GM21390 (cell line): ENCODE measurements around the gene SHISA6.

Experiments
- ATAC-seq: cut with Tn5 transposase; IDR thresholded peaks from one replicate; pipeline ENCODE4 v1.9.1; 2021; ENCODE audit not compliant: unreplicated experiment

Gene SHISA6

DNA sequence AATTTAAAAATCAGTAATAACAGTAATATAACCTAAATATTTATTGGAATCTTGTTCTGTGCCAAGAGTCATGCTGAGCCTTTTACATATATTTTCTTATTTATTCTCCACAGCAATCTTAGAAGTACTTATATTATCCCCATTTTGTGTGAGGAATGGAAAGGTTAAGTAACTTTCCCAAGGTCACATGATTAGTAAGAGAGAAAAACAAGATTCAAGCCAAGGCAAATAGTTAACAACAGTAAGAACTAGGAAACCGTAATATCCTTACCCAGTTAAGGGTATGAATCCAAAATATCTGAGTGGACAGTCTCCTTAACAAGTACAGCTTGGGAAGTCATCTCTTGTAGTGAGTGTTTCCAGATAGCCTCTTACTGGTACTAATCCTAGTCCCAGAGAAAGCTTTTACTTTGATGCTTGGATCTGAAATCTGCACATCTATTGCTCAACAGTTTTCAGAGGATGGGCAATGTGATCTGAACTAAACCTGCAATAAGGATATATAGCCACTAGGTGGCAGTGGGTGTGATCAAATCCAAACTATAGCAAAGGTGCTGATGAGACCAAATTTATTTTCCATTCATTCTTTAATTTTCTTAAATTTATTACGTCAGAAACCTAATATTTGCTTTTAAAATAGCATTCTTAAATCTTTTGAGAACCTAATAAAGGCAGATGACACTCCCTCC is 23.3 kb downstream of the SHISA6 start:
- ATAC-seq = no peak

GRCh38 chr17:11267999-11268575 is 27.1 kb downstream of the SHISA6 start:
- no peak for ATAC-seq

GRCh38 chr17:11269210-11269609 is 28.2 kb downstream of the SHISA6 start:
- ATAC-seq = no peak

DNA sequence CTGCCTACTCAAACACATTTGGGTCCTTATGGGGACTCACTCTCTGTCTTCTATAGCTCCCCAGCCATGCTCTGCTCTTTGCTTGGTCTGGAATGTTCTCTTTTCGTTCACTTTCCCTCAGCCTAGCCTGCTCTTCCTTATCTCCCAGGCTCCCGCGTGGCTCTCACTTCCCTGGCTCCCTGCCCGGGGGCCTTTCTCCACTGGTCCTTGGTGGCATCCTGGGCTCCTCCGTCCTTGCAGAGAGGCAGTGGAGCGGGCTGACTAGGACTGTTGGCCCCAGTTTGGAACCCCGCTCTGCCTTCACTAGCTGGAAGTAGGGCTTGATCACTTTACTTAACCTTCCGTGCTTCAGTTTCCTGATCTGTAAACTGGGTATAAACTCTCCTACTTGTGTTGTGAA is 31.2 kb downstream of the SHISA6 start:
- ATAC-seq = no peak

DNA sequence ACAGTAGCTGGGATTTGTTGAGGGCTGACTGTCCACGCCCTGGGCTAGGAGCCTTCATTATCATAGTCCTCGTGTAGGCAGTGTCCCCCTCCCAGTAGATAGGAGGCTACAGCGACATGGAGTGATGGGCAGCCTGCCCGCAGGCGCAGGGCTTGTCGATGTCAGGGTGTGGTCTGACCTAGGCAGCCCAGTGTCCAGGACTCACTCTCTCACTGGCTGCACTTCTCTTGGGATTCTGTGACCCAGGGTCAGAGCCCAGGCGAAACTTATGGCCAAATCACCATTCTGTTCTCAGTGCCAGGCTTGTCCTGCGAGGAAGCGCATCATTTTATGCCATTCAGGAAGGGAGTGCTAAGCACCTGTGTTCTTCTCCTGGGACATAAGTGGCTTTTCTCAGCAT is 32.6 kb downstream of the SHISA6 start:
- ATAC-seq = no peak

DNA sequence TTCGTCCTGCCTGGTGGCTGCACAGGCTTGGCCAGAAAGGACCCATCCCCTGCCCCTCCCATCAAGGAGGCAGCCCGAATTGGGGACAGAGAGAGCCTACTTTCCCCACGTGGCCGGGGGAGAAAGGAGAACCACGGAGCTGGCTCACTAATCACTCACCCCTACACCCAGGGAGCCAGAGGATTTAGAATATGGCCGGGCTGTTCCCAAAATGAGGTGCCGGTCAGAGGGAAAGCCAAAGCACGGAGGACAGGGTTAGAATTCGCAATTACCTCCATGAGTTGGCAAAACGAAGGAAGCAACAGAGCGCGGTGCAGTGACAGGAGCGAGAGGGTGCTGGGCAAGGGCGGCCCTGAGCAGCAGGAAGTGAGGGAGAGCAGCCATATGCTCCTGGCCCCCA is 33.1 kb downstream of the SHISA6 start:
- ATAC-seq = no peak

- no peak for ATAC-seq
These were observed 35.5 kb downstream of the SHISA6 start for GRCh38 chr17:11276486-11276885.

DNA sequence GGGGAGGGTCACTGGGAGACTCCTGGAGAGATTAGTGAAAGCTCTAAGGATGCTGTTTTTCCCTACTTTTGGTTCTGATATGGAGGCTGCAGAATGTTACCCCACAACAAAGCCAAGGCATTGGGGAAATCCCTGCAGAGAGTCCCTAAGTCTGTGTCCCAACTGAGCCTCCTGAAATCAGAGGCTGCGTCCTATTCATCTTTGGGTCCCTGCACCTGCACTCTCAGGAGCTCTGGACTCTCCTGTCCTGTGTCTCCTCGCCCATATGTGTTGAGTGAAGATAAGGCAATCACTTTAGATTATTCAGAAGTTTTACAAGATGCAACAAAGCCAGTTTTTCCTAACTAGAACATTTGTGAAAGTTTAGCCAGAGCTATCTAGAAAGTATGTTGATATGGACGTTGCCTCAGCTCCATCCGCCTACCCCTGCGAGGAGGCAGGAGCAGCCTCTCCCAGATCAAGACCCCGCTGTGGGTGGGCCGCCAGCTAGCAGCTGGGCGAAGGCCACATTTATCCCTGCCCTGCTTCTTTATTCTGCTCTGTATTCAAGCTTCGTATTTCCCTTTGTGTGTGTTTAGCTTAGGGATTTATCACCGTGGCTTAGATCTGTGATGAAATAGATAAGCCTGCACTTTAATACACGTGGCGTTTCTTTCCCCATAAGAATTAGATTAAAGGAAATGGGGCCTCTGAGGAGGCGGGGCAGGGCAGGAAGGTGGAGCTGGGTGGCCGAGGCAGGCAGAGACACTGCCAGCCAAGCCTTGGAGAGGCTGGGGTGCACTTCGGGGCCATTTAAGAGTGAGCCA is 37.4 kb downstream of the SHISA6 start:
- no peak for ATAC-seq

DNA sequence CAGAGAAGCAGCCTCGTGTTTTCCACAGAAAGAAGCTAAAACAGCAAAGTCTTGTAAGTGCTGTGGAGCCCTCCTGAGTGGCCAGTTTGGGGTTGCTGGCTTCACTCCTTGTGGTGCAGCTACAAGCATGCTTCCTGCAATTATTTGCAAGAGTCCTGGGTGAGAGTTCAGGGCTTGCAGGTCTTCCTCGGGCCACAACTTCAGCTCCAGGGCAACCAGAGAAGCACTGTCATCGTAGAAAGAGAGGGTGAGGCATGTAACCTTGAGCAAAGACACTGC is 37.9 kb downstream of the SHISA6 start:
- ATAC-seq = no peak

DNA sequence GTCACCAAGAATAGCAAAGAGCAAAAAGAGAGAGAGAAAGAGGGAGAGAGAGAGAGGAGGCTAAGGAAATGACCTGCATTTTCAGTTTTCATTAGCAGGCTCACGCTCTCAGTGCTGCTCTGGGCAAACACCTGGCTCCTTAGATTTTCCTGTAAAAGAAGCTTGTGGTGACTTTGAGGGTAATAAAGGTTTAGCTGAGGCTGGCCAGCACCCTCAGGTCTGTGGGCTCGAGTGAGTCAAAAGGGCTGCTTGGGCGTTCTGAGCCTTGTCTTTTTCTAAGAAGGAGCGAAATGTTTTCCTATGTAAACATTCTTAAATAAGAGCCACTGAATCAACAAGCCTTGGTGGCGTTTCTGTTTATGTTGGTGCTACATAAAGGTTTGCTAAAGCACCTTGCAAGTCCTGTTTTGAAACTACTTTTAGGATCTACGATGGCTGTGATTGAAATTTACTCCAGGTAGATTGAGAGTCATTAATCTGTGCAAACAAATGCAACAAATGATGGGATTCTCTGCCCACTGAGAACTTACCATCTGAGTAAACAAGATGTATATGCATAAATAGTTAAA is 38.8 kb downstream of the SHISA6 start:
- ATAC-seq = no peak

GRCh38 chr17:11282586-11282985 is 41.6 kb downstream of the SHISA6 start:
- ATAC-seq = no peak

DNA sequence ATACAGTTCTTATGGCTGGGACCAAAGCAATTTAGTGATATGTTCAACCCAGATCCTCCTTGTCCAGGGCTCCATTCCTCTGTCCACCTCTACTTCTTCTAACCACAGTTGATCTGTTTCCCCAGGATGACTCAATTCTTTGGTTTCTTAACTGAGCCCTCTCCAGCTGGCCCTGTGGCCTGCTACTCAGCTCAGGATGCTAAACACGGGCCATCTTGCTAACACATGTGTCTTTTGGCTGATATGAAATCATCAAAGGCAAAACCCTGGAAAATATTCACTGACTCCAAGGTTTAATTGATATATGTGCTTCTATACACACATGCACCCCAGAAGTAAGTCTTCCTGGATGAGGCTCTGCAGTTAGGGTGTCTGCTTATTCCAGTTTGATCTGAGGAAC is 43.8 kb downstream of the SHISA6 start:
- no peak for ATAC-seq

DNA sequence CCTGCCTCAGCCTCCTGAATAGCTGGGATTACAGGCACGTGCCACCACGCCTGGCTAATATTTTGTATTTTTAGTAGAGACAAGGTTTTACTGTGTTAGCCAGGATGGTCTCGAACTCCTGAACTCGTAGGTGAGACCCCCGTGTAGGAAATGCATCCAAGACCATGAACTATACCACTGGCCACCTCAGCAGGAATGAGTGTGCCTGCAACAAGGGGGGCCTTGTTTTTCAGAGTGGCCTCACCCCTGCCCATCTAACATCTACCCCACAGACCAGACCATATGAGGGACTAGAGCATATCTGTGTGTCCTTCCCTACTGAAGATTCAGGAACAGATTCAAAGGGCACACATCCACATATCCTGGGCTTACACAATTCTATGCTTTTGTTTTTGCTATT is 44.9 kb downstream of the SHISA6 start:
- no peak for ATAC-seq

DNA sequence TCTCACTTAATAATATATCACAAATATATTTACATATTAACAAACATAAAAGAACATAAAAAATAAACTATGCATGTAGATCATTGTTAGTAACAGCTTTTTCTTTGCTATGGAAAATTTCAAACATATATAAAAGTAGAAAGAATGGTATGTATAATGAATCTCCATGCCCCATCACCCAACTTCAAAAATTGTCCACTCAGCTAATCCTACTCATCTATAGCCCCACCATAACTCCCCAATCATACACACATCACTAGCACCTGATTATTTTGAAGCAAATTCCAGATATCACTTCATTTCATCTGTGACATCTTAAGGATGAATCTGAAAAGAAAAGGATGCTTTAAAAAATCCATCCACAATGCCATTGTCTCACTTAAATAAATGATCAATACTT is 46.8 kb downstream of the SHISA6 start:
- ATAC-seq = no peak

DNA sequence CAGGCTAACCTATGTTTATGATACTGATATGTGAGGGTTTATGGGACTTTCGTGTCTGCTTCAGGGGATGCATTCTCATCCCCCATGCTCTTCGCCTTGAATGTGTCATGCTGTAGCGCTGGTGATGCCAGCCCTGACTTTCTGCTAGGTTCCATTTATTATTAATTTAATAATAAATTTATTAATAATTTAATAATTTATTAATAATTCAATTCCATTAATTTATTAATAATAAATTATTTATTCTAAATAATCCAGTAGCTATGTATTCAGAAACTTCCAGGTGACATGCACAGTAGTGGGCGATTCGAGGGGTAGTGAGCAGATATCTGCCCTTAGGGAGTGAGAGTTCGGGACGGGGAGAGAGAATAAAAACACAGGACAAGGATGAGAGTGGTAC is 49.8 kb downstream of the SHISA6 start:
- no peak for ATAC-seq

- ATAC-seq = no peak
These were observed 51.5 kb downstream of the SHISA6 start for GRCh38 chr17:11292491-11292890.

GRCh38 chr17:11293480-11293879 is 52.5 kb downstream of the SHISA6 start:
- no peak for ATAC-seq

GRCh38 chr17:11294826-11295225 is 53.8 kb downstream of the SHISA6 start:
- ATAC-seq = no peak

DNA sequence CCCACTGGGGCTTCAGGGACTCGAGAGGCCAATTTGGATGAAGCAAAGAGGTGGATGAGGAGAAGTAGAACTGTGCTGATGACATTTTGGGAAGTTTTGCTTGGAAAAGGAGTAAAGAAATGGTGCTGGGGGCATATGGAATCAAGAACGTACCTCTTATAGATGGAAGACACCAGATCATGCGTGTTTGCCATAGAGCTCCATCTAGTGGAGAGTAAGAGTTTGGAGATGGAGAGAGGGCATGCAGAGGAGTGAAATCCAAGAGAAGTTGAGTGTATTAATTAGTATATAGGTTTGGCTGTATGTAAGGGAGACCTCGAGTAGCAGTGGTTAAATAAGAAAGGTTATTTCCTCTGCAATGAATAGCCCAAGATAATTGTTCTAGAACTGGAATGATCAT is 56.0 kb downstream of the SHISA6 start:
- ATAC-seq = no peak

DNA sequence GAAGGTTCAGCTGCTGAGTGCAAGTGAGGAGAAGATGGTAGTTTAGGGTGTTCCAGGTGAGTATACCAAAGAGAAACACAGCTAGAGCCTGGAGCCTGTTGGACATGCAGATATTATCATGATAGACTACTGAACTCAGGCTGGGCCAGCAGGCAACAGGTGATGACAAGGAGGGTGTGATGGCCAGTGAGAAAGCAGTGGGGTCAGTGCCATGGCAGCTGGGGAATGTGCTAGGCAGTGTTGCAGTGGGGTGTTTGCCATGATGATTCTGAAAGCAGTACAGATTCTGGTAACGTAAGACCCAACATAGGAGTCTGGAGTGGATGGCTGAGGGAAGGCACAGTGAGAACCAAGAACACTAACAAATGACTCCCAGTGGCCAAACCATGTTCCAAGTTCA is 57.4 kb downstream of the SHISA6 start:
- ATAC-seq = no peak

- ATAC-seq = no peak
These were observed 59.2 kb downstream of the SHISA6 start for GRCh38 chr17:11300201-11300600.

- ATAC-seq = no peak
These were observed 59.7 kb downstream of the SHISA6 start for GRCh38 chr17:11300738-11301137.
